Peyer's patch (tissue), 4 donors: ENCODE data around the gene LMO3.

Source experiments
- POLR2A ChIP-seq, 2 donors: fragments of 450-650 bp; IDR thresholded peaks; one replicate each; pipeline ENCODE4 v1.5.1; 2017; ENCODE audit warnings: antibody characterized with exemption in 2 of 2, mild to moderate bottlenecking in 2 of 2, moderate library complexity in 2 of 2
- TF ChIP-seq, protein P1 (sequence below), 6 experiments: fragments of 450-650 bp in 4 of 6; fragments of 200-600 bp in 2 of 6; sonication (generic) in 1 of 6; IDR thresholded peaks; one replicate each; pipeline ENCODE4 v1.5.1; 2017 to 2019; ENCODE audit warnings: antibody characterized with exemption in 6 of 6, mild to moderate bottlenecking in 3 of 6, moderate library complexity in 1 of 6

DNA sequence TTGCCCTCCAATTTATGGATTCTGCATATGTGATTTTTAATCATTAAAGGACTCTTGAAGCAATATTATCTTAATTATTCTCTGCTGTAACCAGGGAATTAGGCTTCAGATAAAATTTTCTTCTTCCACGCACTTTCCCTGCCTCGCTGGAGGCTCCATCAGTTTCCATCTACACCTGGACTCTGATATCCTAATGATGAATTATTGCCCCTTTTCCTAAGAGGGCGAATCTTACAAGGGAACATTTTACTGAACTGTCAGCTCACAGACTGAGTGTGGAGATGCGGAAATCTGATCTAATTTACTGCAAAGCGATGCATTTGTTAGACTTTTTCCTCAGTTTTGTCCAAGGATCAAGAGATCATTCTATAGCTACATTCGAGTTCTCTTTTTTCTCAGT is 43.0 kb downstream of the LMO3 start:
- TF ChIP-seq, protein P1, sequence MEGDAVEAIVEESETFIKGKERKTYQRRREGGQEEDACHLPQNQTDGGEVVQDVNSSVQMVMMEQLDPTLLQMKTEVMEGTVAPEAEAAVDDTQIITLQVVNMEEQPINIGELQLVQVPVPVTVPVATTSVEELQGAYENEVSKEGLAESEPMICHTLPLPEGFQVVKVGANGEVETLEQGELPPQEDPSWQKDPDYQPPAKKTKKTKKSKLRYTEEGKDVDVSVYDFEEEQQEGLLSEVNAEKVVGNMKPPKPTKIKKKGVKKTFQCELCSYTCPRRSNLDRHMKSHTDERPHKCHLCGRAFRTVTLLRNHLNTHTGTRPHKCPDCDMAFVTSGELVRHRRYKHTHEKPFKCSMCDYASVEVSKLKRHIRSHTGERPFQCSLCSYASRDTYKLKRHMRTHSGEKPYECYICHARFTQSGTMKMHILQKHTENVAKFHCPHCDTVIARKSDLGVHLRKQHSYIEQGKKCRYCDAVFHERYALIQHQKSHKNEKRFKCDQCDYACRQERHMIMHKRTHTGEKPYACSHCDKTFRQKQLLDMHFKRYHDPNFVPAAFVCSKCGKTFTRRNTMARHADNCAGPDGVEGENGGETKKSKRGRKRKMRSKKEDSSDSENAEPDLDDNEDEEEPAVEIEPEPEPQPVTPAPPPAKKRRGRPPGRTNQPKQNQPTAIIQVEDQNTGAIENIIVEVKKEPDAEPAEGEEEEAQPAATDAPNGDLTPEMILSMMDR (IDR thresholded peaks at IDR 0.05), result no peak
- no peak for TF ChIP-seq POLR2A (IDR thresholded peaks at IDR 0.05)
